ENCODE data around the gene PTPRN.

The PTPRN gene

GRCh38 chr2:219306047-219306446 is 3.2 kb downstream of the PTPRN start:
- H3K36me3 ChIP-seq = no peaks in the 10 kb centered on the region
- peaks cover 100% of the 10 kb centered on the region for H3K27me3 ChIP-seq
- TF ChIP-seq CTCF (IDR thresholded peaks at IDR 0.05) = no peak
- H3K27ac ChIP-seq = no peak overlapping the region
- H3K4me3 ChIP-seq (ENCODE audit: low read depth in 1 of 2, low read length in 1 of 2) = no peak overlapping the region
- no peaks in the 10 kb centered on the region for H3K4me1 ChIP-seq (ENCODE audit: control insufficient read depth in 1 of 2, insufficient read depth in 1 of 2, low read depth in 1 of 2, low read length in 1 of 2)
- no peaks in the 10 kb centered on the region for H3K9me3 ChIP-seq

- peaks cover 100% of the 10 kb centered on the region for H3K27me3 ChIP-seq
- no peaks in the 10 kb centered on the region for H3K36me3 ChIP-seq
- no peak overlapping the region for H3K27ac ChIP-seq
- H3K4me3 ChIP-seq (ENCODE audit: low read depth in 1 of 2, low read length in 1 of 2) = no peak overlapping the region
- H3K9me3 ChIP-seq = no peaks in the 10 kb centered on the region
- H3K4me1 ChIP-seq (ENCODE audit: control insufficient read depth in 1 of 2, insufficient read depth in 1 of 2, low read depth in 1 of 2, low read length in 1 of 2) = no peaks in the 10 kb centered on the region
- no peak for TF ChIP-seq CTCF (IDR thresholded peaks at IDR 0.05)
Measured at GRCh38 chr2:219304223-219304622, 5.0 kb downstream of the PTPRN start.

GRCh38 chr2:219302412-219302968 is 6.7 kb downstream of the PTPRN start:
- Histone ChIP-seq H3K4me3 (ENCODE audit: low read depth in 1 of 2, low read length in 1 of 2) (no peak overlapping the region), H3K27me3 (peaks cover 100% of the 10 kb centered on the region), H3K4me1 (ENCODE audit: control insufficient read depth in 1 of 2, insufficient read depth in 1 of 2, low read depth in 1 of 2, low read length in 1 of 2) (peaks cover 0 to 5% of the 10 kb centered on the region in 2 experiments), H3K9me3 (no peaks in the 10 kb centered on the region), H3K27ac (no peak overlapping the region), H3K36me3 (no peaks in the 10 kb centered on the region)
- TF ChIP-seq CTCF (IDR thresholded peaks at IDR 0.05) = no peak

GRCh38 chr2:219300022-219300421 is 9.2 kb downstream of the PTPRN start:
- no peaks in the 10 kb centered on the region for H3K9me3 ChIP-seq
- H3K4me3 ChIP-seq (ENCODE audit: low read depth in 1 of 2, low read length in 1 of 2) = no peak overlapping the region
- no peak for TF ChIP-seq CTCF (IDR thresholded peaks at IDR 0.05)
- peaks cover 2 to 8% of the 10 kb centered on the region in 2 experiments for H3K4me1 ChIP-seq (ENCODE audit: control insufficient read depth in 1 of 2, insufficient read depth in 1 of 2, low read depth in 1 of 2, low read length in 1 of 2)
- peaks cover 98% of the 10 kb centered on the region for H3K27me3 ChIP-seq
- H3K27ac ChIP-seq = no peak overlapping the region
- H3K36me3 ChIP-seq = no peaks in the 10 kb centered on the region

- no peak overlapping the region for H3K4me3 ChIP-seq (ENCODE audit: low read depth in 1 of 2, low read length in 1 of 2)
- no peaks in the 10 kb centered on the region for H3K36me3 ChIP-seq
- peaks cover 96% of the 10 kb centered on the region for H3K27me3 ChIP-seq
- TF ChIP-seq CTCF (IDR thresholded peaks at IDR 0.05) = no peak
- no peak overlapping the region for H3K27ac ChIP-seq
- H3K4me1 ChIP-seq (ENCODE audit: control insufficient read depth in 1 of 2, insufficient read depth in 1 of 2, low read depth in 1 of 2, low read length in 1 of 2) = peaks cover 7 to 14% of the 10 kb centered on the region in 2 experiments
- H3K9me3 ChIP-seq = no peaks in the 10 kb centered on the region
Measured at GRCh38 chr2:219299372-219299760, 9.8 kb downstream of the PTPRN start.
